Right lobe of liver (tissue), 4 donors: ENCODE data around the gene LRTM1.

ENCODE experiments used
- CTCF ChIP-seq, 4 donors: fragments of 200-600 bp in 3 of 4; fragments of 450-650 bp in 1 of 4; IDR thresholded peaks; one replicate each; pipeline versions ENCODE4 v1.5.1 to v1.8.0; 2016 to 2022; ENCODE audit warnings: antibody characterized with exemption in 4 of 4, mild to moderate bottlenecking in 2 of 4
- POLR2A ChIP-seq: fragments of 450-650 bp; IDR thresholded peaks from one replicate; pipeline ENCODE4 v1.6.1; 2017; ENCODE audit warnings: antibody characterized with exemption, mild to moderate bottlenecking
- donor health status: DM: no; HTN: no; CAD: no.
- donor health status: DM: no; HTN: no; CAD: no.
- donor health status: DM: no; HTN: yes; CAD: no.

GRCh38 chr3:54891540-54891897, 36.3 kb downstream of the LRTM1 start:
- peak; percentile 7 to 17 (median 12) for TF ChIP-seq CTCF (IDR thresholded peaks at IDR 0.05)
- no peak for TF ChIP-seq POLR2A
